Type B pancreatic cell (in vitro differentiated cells): ENCODE measurements around the gene LARP4B. TPM values are rescaled to one million over a fixed set of nuclear protein-coding genes. Genes with fewer than 3 reads are reported as not detected.

ENCODE experiments used
- DNase-seq: peaks from one replicate; pipeline ENCODE4 v3.0.0; 2021; ENCODE audit warnings: mixed read lengths; ENCODE audit not compliant: unreplicated experiment; ENCODE audit errors: extremely low spot score
- H3K27ac Mint-ChIP-seq: 2 replicates; pipeline ENCODE4 v1.8.0; 2021; ENCODE audit warnings: mild to moderate bottlenecking, mixed read lengths
- H3K27me3 Mint-ChIP-seq: 2 replicates; pipeline ENCODE4 v1.8.0; 2021; ENCODE audit warnings: mixed read lengths
- H3K36me3 Mint-ChIP-seq: 2 replicates; pipeline ENCODE4 v1.8.0; 2021; ENCODE audit warnings: mixed read lengths
- H3K4me1 Mint-ChIP-seq: one replicate; pipeline ENCODE4 v1.8.0; 2021; ENCODE audit warnings: mixed read lengths; ENCODE audit not compliant: unreplicated experiment
- H3K4me3 Mint-ChIP-seq: 2 replicates; pipeline ENCODE4 v1.8.0; 2021; ENCODE audit warnings: mild to moderate bottlenecking, mixed read lengths
- H3K9me3 Mint-ChIP-seq: 2 replicates; pipeline ENCODE4 v1.8.0; 2021; ENCODE audit warnings: mixed read lengths
- CTCF ChIP-seq: fragments of 200-600 bp; sonication (generic); conservative IDR thresholded peaks from 2 replicates; pipeline ENCODE4 v1.5.0; 2021; ENCODE audit warnings: antibody characterized with exemption, mild to moderate bottlenecking
- total RNA-seq: library from RNA; stranded (reverse); gene quantifications from 2 replicates; pipeline ENCODE4 v1.2.1, GENCODE V29; 2021; ENCODE audit warnings: low replicate concordance

Gene LARP4B
- total RNA-seq, 1 donor from 2014 or later, result 82.1 TPM

- Mint-ChIP-seq H3K27me3 (no peaks in the 10 kb centered on the region), H3K4me1 (peaks cover 27% of the 10 kb centered on the region), H3K27ac (no peak overlapping the region), H3K9me3 (no peaks in the 10 kb centered on the region), H3K4me3 (no peak overlapping the region), H3K36me3 (peaks cover 14% of the 10 kb centered on the region)
- no peak for DNase-seq
- no peak for TF ChIP-seq CTCF
Measured at GRCh38 chr10:921471-922414, 9.8 kb downstream of the LARP4B start.

- DNase-seq, result no peak
- Mint-ChIP-seq H3K27me3 (no peaks in the 10 kb centered on the region), H3K4me1 (peaks cover 22% of the 10 kb centered on the region), H3K36me3 (peaks cover 12% of the 10 kb centered on the region), H3K27ac (no peak overlapping the region), H3K9me3 (no peaks in the 10 kb centered on the region), H3K4me3 (no peak overlapping the region)
- TF ChIP-seq CTCF, result no peak
Measured at GRCh38 chr10:920450-920849, 11.1 kb downstream of the LARP4B start.

GRCh38 chr10:919481-919880 is 12.0 kb downstream of the LARP4B start:
- Mint-ChIP-seq H3K36me3 (peaks cover 9% of the 10 kb centered on the region), H3K9me3 (no peaks in the 10 kb centered on the region), H3K27ac (no peak overlapping the region), H3K27me3 (no peaks in the 10 kb centered on the region), H3K4me1 (peaks cover 20% of the 10 kb centered on the region), H3K4me3 (no peak overlapping the region)
- TF ChIP-seq CTCF, result no peak
- DNase-seq, result no peak

- Mint-ChIP-seq H3K27me3 (no peaks in the 10 kb centered on the region), H3K4me1 (peaks cover 14% of the 10 kb centered on the region), H3K9me3 (no peaks in the 10 kb centered on the region), H3K4me3 (no peak overlapping the region), H3K27ac (no peak overlapping the region), H3K36me3 (peaks cover 6% of the 10 kb centered on the region)
- no peak for DNase-seq
- TF ChIP-seq CTCF, result no peak
Measured at GRCh38 chr10:917999-918398, 13.5 kb downstream of the LARP4B start.

GRCh38 chr10:917416-917720 is 14.1 kb downstream of the LARP4B start:
- peaks cover 9% of the 10 kb centered on the region for H3K36me3 Mint-ChIP-seq
- no peak for DNase-seq
- H3K27me3 Mint-ChIP-seq, result no peaks in the 10 kb centered on the region
- no peak for TF ChIP-seq CTCF
- H3K27ac Mint-ChIP-seq, result no peak overlapping the region
- peaks cover 16% of the 10 kb centered on the region for H3K4me1 Mint-ChIP-seq
- H3K4me3 Mint-ChIP-seq, result no peak overlapping the region
- H3K9me3 Mint-ChIP-seq, result no peaks in the 10 kb centered on the region
